ENCODE measurements around the gene SFT2D1.
"Not testable (repeated sequence)": the region's sequence is repeated elsewhere in the genome, so short reads cannot be mapped to it uniquely, and the experiment has no call there.

The SFT2D1 gene

GRCh38 chr6:166386111-166386510, 43.8 kb upstream of the SFT2D1 start:
- Histone ChIP-seq H3K9me3 (no peaks in the 10 kb centered on the region), H3K4me1 (ENCODE audit: control insufficient read depth in 1 of 2, insufficient read depth in 1 of 2, low read depth in 1 of 2, low read length in 1 of 2) (peaks cover 29 to 36% of the 10 kb centered on the region in 2 experiments), H3K4me3 (ENCODE audit: low read depth in 1 of 2, low read length in 1 of 2) (no peak overlapping the region), H3K36me3 (no peaks in the 10 kb centered on the region), H3K27me3 (peaks cover 9% of the 10 kb centered on the region), H3K27ac (no peak overlapping the region)
- TF ChIP-seq CTCF (IDR thresholded peaks at IDR 0.05) = no peak

- peak overlapping the region; percentile 81 to 92 for H3K4me3 ChIP-seq (ENCODE audit: low read depth in 1 of 2, low read length in 1 of 2)
- not testable (repeated sequence) for H3K36me3 ChIP-seq, H3K9me3 ChIP-seq, H3K27me3 ChIP-seq
- H3K4me1 ChIP-seq (ENCODE audit: control insufficient read depth in 1 of 2, insufficient read depth in 1 of 2, low read depth in 1 of 2, low read length in 1 of 2) = peaks cover 31 to 37% of the 10 kb centered on the region in 2 experiments
- peak; percentile 27 for TF ChIP-seq CTCF (IDR thresholded peaks at IDR 0.05)
- H3K27ac ChIP-seq = peak overlapping the region; percentile 86
Observed at GRCh38 chr6:166383802-166384363, 41.5 kb upstream of the SFT2D1 start.

GRCh38 chr6:166382933-166383801, 40.8 kb upstream of the SFT2D1 start, which contains the start of gene MPC1:
MPC1 (minus strand) TSS chr6:166382940; CDS start chr6:166382876, 64 bp downstream.
- Histone ChIP-seq H3K9me3 (no peaks in the 10 kb centered on the region), H3K36me3 (no peaks in the 10 kb centered on the region), H3K4me1 (ENCODE audit: control insufficient read depth in 1 of 2, insufficient read depth in 1 of 2, low read depth in 1 of 2, low read length in 1 of 2) (peaks cover 24 to 32% of the 10 kb centered on the region in 2 experiments), H3K27ac (peak within 1 kb of the TSS; percentile 86), H3K27me3 (no peaks in the 10 kb centered on the region), H3K4me3 (ENCODE audit: low read depth in 1 of 2, low read length in 1 of 2) (peak within 1 kb of the TSS; percentile 81 to 92)
- peak; percentile 55 for TF ChIP-seq CTCF (IDR thresholded peaks at IDR 0.05)

GRCh38 chr6:166382500-166382932, 40.2 kb upstream of the SFT2D1 start:
- H3K27me3 ChIP-seq = no peaks in the 10 kb centered on the region
- peak overlapping the region; percentile 81 to 92 for H3K4me3 ChIP-seq (ENCODE audit: low read depth in 1 of 2, low read length in 1 of 2)
- peaks cover 19 to 25% of the 10 kb centered on the region in 2 experiments for H3K4me1 ChIP-seq (ENCODE audit: control insufficient read depth in 1 of 2, insufficient read depth in 1 of 2, low read depth in 1 of 2, low read length in 1 of 2)
- H3K27ac ChIP-seq = peak overlapping the region; percentile 86
- H3K9me3 ChIP-seq = no peaks in the 10 kb centered on the region
- no peaks in the 10 kb centered on the region for H3K36me3 ChIP-seq
- no peak for TF ChIP-seq CTCF (IDR thresholded peaks at IDR 0.05)

GRCh38 chr6:166381733-166382499, 39.6 kb upstream of the SFT2D1 start:
- Histone ChIP-seq H3K27ac (peak overlapping the region; percentile 86), H3K4me1 (ENCODE audit: control insufficient read depth in 1 of 2, insufficient read depth in 1 of 2, low read depth in 1 of 2, low read length in 1 of 2) (peaks cover 19 to 25% of the 10 kb centered on the region in 2 experiments), H3K4me3 (ENCODE audit: low read depth in 1 of 2, low read length in 1 of 2) (peak overlapping the region; percentile 81 to 92), H3K9me3 (no peaks in the 10 kb centered on the region), H3K36me3 (no peaks in the 10 kb centered on the region), H3K27me3 (no peaks in the 10 kb centered on the region)
- peak; percentile 85 for TF ChIP-seq CTCF (IDR thresholded peaks at IDR 0.05)
